ENCODE measurements around the gene MIEF1.

The MIEF1 gene

GRCh38 chr22:39491696-39492095, 10.4 kb upstream of the MIEF1 start:
- TF ChIP-seq YY1 (IDR thresholded peaks at IDR 0.05; ENCODE audit: low read depth) (no peak), TEAD4 (IDR thresholded peaks at IDR 0.05) (no peak), EGR1 (IDR thresholded peaks at IDR 0.05) (no peak), TAF1 (IDR thresholded peaks at IDR 0.05; ENCODE audit: low read depth) (no peak)
- TF ChIP-seq, protein P1, sequence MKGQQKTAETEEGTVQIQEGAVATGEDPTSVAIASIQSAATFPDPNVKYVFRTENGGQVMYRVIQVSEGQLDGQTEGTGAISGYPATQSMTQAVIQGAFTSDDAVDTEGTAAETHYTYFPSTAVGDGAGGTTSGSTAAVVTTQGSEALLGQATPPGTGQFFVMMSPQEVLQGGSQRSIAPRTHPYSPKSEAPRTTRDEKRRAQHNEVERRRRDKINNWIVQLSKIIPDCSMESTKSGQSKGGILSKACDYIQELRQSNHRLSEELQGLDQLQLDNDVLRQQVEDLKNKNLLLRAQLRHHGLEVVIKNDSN (IDR thresholded peaks at IDR 0.05) = no peak
- TF ChIP-seq, protein P2, sequence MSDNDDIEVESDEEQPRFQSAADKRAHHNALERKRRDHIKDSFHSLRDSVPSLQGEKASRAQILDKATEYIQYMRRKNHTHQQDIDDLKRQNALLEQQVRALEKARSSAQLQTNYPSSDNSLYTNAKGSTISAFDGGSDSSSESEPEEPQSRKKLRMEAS (IDR thresholded peaks at IDR 0.05) = no peak
- TF ChIP-seq, protein P3, sequence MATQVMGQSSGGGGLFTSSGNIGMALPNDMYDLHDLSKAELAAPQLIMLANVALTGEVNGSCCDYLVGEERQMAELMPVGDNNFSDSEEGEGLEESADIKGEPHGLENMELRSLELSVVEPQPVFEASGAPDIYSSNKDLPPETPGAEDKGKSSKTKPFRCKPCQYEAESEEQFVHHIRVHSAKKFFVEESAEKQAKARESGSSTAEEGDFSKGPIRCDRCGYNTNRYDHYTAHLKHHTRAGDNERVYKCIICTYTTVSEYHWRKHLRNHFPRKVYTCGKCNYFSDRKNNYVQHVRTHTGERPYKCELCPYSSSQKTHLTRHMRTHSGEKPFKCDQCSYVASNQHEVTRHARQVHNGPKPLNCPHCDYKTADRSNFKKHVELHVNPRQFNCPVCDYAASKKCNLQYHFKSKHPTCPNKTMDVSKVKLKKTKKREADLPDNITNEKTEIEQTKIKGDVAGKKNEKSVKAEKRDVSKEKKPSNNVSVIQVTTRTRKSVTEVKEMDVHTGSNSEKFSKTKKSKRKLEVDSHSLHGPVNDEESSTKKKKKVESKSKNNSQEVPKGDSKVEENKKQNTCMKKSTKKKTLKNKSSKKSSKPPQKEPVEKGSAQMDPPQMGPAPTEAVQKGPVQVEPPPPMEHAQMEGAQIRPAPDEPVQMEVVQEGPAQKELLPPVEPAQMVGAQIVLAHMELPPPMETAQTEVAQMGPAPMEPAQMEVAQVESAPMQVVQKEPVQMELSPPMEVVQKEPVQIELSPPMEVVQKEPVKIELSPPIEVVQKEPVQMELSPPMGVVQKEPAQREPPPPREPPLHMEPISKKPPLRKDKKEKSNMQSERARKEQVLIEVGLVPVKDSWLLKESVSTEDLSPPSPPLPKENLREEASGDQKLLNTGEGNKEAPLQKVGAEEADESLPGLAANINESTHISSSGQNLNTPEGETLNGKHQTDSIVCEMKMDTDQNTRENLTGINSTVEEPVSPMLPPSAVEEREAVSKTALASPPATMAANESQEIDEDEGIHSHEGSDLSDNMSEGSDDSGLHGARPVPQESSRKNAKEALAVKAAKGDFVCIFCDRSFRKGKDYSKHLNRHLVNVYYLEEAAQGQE (IDR thresholded peaks at IDR 0.05; ENCODE audit: low read depth) = no peak

GRCh38 chr22:39492186-39492585, 9.9 kb upstream of the MIEF1 start:
- TF ChIP-seq YY1 (IDR thresholded peaks at IDR 0.05; ENCODE audit: low read depth) (no peak), ZBTB7A (IDR thresholded peaks at IDR 0.05; ENCODE audit: low read depth) (no peak), EP300 (IDR thresholded peaks at IDR 0.05; ENCODE audit: borderline replicate concordance) (no peak), TEAD4 (IDR thresholded peaks at IDR 0.05) (no peak), NFIC (IDR thresholded peaks at IDR 0.05) (no peak), EGR1 (IDR thresholded peaks at IDR 0.05) (no peak), TCF12 (IDR thresholded peaks at IDR 0.05; ENCODE audit: low read depth) (no peak), RAD21 (IDR thresholded peaks at IDR 0.05; ENCODE audit: low read depth) (no peak), CEBPB (IDR thresholded peaks at IDR 0.05) (no peak), TAF1 (IDR thresholded peaks at IDR 0.05; ENCODE audit: low read depth) (no peak), CREB1 (IDR thresholded peaks at IDR 0.05; ENCODE audit: low read depth) (no peak), FOXM1 (IDR thresholded peaks at IDR 0.05; ENCODE audit: borderline replicate concordance, low read depth) (no peak)
- TF ChIP-seq, protein P1 (IDR thresholded peaks at IDR 0.05) = no peak
- TF ChIP-seq, protein P3 (IDR thresholded peaks at IDR 0.05; ENCODE audit: low read depth) = no peak
- TF ChIP-seq, protein P2 (IDR thresholded peaks at IDR 0.05) = no peak

- TF ChIP-seq, protein P2 (IDR thresholded peaks at IDR 0.05) = no peak
- TF ChIP-seq CREB1 (IDR thresholded peaks at IDR 0.05; ENCODE audit: low read depth) (no peak), EP300 (IDR thresholded peaks at IDR 0.05; ENCODE audit: borderline replicate concordance) (no peak), CEBPB (IDR thresholded peaks at IDR 0.05) (no peak), RAD21 (IDR thresholded peaks at IDR 0.05; ENCODE audit: low read depth) (no peak), TAF1 (IDR thresholded peaks at IDR 0.05; ENCODE audit: low read depth) (no peak), FOXM1 (IDR thresholded peaks at IDR 0.05; ENCODE audit: borderline replicate concordance, low read depth) (no peak)
Observed at GRCh38 chr22:39493759-39494158, 8.3 kb upstream of the MIEF1 start.

DNA sequence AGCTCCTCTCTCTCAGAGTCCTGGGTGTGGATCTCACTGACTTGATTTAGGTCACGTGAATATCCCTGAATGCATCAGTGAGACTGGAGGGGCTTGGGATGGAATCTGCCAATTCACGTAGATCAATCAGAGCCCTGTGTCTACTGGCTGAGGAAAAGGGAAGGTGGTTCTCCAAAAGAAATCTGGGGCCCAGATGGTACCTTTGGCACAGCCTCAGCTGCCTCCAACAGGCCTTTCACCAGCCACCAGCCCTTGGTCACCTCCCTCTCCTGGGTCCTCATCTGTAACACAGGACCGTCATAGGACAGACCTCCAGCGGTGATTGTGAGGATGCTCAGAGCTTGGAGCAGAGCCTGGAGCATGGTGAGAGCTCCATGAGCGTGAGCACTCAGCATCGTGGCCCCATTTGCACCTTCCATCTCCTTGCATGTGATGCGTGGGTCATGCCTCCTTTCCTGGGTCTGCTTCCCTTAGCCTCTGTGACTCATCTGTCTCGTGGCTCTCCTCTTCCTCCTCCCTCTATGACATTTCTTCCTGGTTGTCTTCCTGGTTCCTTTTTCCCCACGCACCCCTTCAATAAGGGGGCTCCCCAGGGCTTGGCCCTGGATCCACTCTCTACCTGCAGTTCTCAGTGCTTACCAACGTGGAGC, 7.5 kb upstream of the MIEF1 start:
- TF ChIP-seq CREB1 (IDR thresholded peaks at IDR 0.05; ENCODE audit: low read depth) (no peak), TEAD4 (IDR thresholded peaks at IDR 0.05) (no peak), RAD21 (IDR thresholded peaks at IDR 0.05; ENCODE audit: low read depth) (no peak), CEBPB (IDR thresholded peaks at IDR 0.05) (no peak), TCF12 (IDR thresholded peaks at IDR 0.05; ENCODE audit: low read depth) (no peak), NFIC (IDR thresholded peaks at IDR 0.05) (no peak), ZBTB7A (IDR thresholded peaks at IDR 0.05; ENCODE audit: low read depth) (no peak)
- TF ChIP-seq, protein P1 (IDR thresholded peaks at IDR 0.05) = no peak
- TF ChIP-seq, protein P3 (IDR thresholded peaks at IDR 0.05; ENCODE audit: low read depth) = no peak

All from Ishikawa (cell line).